Heart left ventricle (tissue), 16 donors: Measurements from ENCODE around the gene CCDC192. TPM values are rescaled to one million over a fixed set of nuclear protein-coding genes. Genes with fewer than 3 reads are reported as not detected.

Experiments
- ATAC-seq, 4 donors: fragments of 200-7000 bp; cut with Tn5 transposase; one replicate each; pipeline ENCODE4 v1.9.1; 2020 to 2022; ENCODE audit warnings: moderate library complexity in 4 of 4, mild to moderate bottlenecking in 3 of 4, moderate number of reproducible peaks in 1 of 4
- DNase-seq, 5 donors: peaks; one replicate each; pipeline ENCODE4 v3.0.0-alpha.2; 2020
- H3K27ac ChIP-seq, 12 donors: fragments of 200-600 bp; sonication (generic) in 4 of 12; one replicate each; pipeline versions ENCODE4 v1.5.0 to v1.8.0; 2016 to 2022; ENCODE audit warnings: mild to moderate bottlenecking in 2 of 12
- H3K27me3 ChIP-seq, 9 donors: fragments of 200-600 bp; sonication (generic) in 2 of 9; one replicate each; pipeline versions ENCODE4 v1.5.1 to v1.8.0; 2016 to 2022; ENCODE audit warnings: mild to moderate bottlenecking in 3 of 9
- H3K36me3 ChIP-seq, 9 donors: fragments of 200-600 bp; sonication (generic) in 2 of 9; one replicate each; pipeline versions ENCODE4 v1.5.0 to v1.8.0; 2018 to 2022; ENCODE audit warnings: mild to moderate bottlenecking in 2 of 9
- H3K4me1 ChIP-seq, 12 donors: fragments of 200-600 bp; sonication (generic) in 4 of 12; one replicate each; pipeline versions ENCODE4 v1.5.0 to v1.8.0; 2016 to 2022; ENCODE audit warnings: mild to moderate bottlenecking in 3 of 12
- H3K4me3 ChIP-seq, 12 donors: fragments of 200-600 bp; sonication (generic) in 4 of 12; one replicate each; pipeline versions ENCODE4 v1.5.0 to v1.8.0; 2017 to 2022; ENCODE audit warnings: mild to moderate bottlenecking in 9 of 12, moderate library complexity in 4 of 12
- H3K9me3 ChIP-seq, 12 donors: fragments of 200-600 bp; sonication (generic) in 4 of 12; one replicate each; pipeline versions ENCODE4 v1.5.0 to v1.8.0; 2016 to 2022; ENCODE audit warnings: mild to moderate bottlenecking in 1 of 12
- POLR2A ChIP-seq, 2 donors: fragments of 450-650 bp; IDR thresholded peaks; one replicate each; pipeline ENCODE4 v1.6.1; 2017; ENCODE audit warnings: antibody characterized with exemption in 2 of 2, mild to moderate bottlenecking in 2 of 2, moderate library complexity in 2 of 2
- WGBS, 4 donors: extraction: QIAGEN DNeasy Blood & Tissue Kit in 2 of 4; methylation state at CpG; one replicate each; pipeline versions ENCODE4 v1.1.5 to v1.1.7; 2013 to 2018; 5-methylcytosine and 5-hydroxymethylcytosine counted together
- intact Hi-C, 10 donors: fragments of 100-400 bp; cut with DNase I; formaldehyde crosslinking; loops; one replicate each; pipeline versions ENCODE4 v1.11.1 to v1.14.2; 2022
- polyA plus RNA-seq, 2 donors: library from polyadenylated mRNA; stranded (reverse); fragments of 200-250 nt; gene quantifications; one replicate each; pipeline ENCODE4 v1.2.3, GENCODE V29; 2013
- total RNA-seq, 9 donors: library from RNA; depleted of rRNA in 2 of 9; stranded (reverse); fragments of >200 nt in 2 of 9; fragmentation: NEBNext Ultra II Directional in 3 of 9; extraction: Animal tissue kit (Norgen Biotek cat#: 25700) in 3 of 9; gene quantifications; one replicate each; pipeline versions ENCODE4 v1.1.0 to v1.2.4, GENCODE V29; 2016 to 2023
- TF ChIP-seq, protein P1 (sequence below), 12 donors: fragments of 200-600 bp; sonication (generic) in 4 of 12; IDR thresholded peaks; one replicate each; pipeline versions ENCODE4 v1.5.0 to v1.8.0; 2018 to 2022; ENCODE audit warnings: antibody characterized with exemption in 12 of 12, mild to moderate bottlenecking in 5 of 12
- donor health status: ischemic (EF 13 %, LVEDD 7.1; RV severe dilation, severe dysfunction).
- donor health status: healthy with polysubstance abuse.
- donor health status: DM: no; HTN: yes; CAD: no.
- donor health status: DM: no; HTN: no; CAD: no.
- donor health status: ischemic (EF 25% LVEDD 6.9; RV normal size, moderate dysfunction).
- donor health status: ischemic (EF 25% LVEDD 5.7; RV mildly dilated, moderate dysfunction).
- donor health status: healthy.
- donor health status: DM: yes; HTN: yes; CAD: no.
- donor health status: ischemic (EF 35%, LVEDD 5.7; RV mildly dilated, moderate dysfunction).
- donor health status: nonischemic (EF 11% LVEDD 7.7; RV severe dilation, severe dysfunction).
- donor health status: DM: yes; HTN: yes; CAD: no.
- donor health status: PGD.
- donor health status: ischemic (EF 29% LVEDD 5.4; RV normal size, mild dysfunction).
- donor health status: nonischemic (EF 23%, LVEDD 6.1; RV moderate dilation, normal function).

Gene CCDC192
- total and polyA plus RNA-seq, 11 donors: 0.07 to 1.3 (median 0.42) TPM; not detected in 8

DNA sequence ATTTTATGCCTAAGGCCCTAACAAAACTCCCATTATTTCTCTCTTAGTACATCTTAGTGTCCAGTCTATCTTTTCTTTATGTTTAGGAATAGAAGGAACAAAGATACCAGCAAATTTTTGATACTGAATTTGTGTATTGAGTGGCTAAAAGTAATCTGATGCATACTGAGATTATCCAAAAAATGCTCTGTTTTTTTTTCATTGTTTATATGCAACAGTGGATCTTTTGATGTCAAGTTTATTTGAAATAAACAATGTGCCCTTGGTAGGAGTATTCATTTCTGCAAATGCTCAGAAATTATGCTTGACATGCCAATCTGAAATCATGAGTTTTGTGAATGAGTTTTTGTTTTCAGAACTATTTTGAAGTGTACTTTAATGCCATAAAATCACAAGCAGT is 58.7 kb downstream of the CCDC192 start:
- Histone ChIP-seq H3K9me3 (no peaks in the 10 kb centered on the region), H3K36me3 (no peaks in the 10 kb centered on the region), H3K27me3 (no peaks in the 10 kb centered on the region), H3K4me3 (no peak overlapping the region), H3K4me1 (peaks cover 0 to 22% (median 8%) of the 10 kb centered on the region in 12 donors), H3K27ac (no peak overlapping the region)
- DNase-seq: no peak
- intact Hi-C loops: loop anchor here in 3 of 10 donors (5.0 to 10.0 kb wide), 2 partner anchors 197 to 440 kb away; no protein-coding TSS in a partner anchor
- TF ChIP-seq, protein P1, sequence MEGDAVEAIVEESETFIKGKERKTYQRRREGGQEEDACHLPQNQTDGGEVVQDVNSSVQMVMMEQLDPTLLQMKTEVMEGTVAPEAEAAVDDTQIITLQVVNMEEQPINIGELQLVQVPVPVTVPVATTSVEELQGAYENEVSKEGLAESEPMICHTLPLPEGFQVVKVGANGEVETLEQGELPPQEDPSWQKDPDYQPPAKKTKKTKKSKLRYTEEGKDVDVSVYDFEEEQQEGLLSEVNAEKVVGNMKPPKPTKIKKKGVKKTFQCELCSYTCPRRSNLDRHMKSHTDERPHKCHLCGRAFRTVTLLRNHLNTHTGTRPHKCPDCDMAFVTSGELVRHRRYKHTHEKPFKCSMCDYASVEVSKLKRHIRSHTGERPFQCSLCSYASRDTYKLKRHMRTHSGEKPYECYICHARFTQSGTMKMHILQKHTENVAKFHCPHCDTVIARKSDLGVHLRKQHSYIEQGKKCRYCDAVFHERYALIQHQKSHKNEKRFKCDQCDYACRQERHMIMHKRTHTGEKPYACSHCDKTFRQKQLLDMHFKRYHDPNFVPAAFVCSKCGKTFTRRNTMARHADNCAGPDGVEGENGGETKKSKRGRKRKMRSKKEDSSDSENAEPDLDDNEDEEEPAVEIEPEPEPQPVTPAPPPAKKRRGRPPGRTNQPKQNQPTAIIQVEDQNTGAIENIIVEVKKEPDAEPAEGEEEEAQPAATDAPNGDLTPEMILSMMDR (IDR thresholded peaks at IDR 0.05): no peak
- no peak for TF ChIP-seq POLR2A (IDR thresholded peaks at IDR 0.05)
- ATAC-seq: no peak

DNA sequence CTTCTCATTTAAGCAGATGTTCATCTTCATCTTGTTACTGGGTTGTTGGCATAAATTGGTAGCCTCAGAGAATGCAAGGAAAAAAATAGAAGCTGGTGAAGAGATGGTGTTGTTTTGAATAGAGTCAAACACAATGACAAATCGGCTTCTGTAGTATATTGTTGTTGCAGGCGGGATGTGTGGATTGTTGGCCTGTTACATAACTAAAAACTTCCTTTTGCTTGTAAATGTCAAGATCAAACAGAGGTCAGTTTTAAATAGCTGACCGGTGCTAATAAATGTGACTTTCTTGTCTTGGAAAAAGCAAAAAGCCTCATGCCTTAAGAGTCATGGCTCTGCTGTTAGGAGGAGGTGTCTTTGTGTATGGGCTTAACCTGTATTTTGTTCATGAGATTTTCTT is 59.2 kb downstream of the CCDC192 start:
- 20 to 43% (median 21%) methylated on average over 3 of the region's 3 CpGs for whole genome bisulfite sequencing, 4 donors

DNA sequence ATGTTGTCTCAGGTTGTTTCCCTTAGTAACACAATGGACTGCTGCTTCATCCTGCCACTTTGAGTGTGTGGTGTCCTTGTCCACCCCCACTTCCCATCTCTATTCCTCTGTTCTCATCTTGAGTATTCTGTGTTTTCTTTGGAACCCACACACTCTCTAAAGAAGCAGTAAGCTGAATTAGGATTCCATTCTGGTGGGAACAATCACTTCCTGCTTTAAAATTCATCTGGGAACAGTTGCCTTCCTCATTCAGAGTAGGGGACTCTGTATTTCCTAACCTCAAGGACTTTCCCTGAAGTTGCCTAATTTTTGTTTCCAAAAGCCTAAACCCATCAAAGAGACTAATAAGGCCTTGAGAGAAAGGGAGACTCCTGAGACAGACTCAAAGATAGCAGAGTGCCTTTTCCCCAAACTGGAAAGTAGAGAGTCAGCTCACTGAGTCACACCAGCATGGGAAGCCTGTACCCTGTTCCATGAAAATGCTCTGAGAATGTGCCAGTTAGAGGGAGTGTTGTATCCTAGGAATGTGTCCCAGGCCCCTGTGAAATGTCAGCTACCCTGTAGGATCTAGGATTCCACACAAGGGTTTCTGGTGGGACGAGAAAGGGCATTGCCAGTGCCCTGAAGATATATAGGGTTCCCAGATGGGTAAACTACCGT is 63.6 kb downstream of the CCDC192 start:
- intact Hi-C loops: loop anchor here in 2 of 10 donors (10.0 kb wide), 1 partner anchor 202 kb away; no protein-coding TSS in a partner anchor
- TF ChIP-seq, protein P1 (IDR thresholded peaks at IDR 0.05): no peak
- TF ChIP-seq POLR2A (IDR thresholded peaks at IDR 0.05): no peak
- Histone ChIP-seq H3K4me3 (no peak overlapping the region), H3K4me1 (peaks cover 0 to 23% (median 8%) of the 10 kb centered on the region in 12 donors), H3K27me3 (no peaks in the 10 kb centered on the region), H3K36me3 (no peaks in the 10 kb centered on the region), H3K9me3 (no peaks in the 10 kb centered on the region), H3K27ac (peak overlapping the region in 3 of 12 donors; percentile 1 to 51 (median 7))
- peak in 2 of 4 donors; percentile 27 to 42 for ATAC-seq
- no peak for DNase-seq
- WGBS, 4 donors: 90 to 100% (median 94%) methylated on average over 2 of the region's 2 CpGs

More for the DNA sequence above, 59.2 kb downstream of the CCDC192 start:
- H3K4me3 ChIP-seq: no peak overlapping the region
- intact Hi-C loops: loop anchor here in 3 of 10 donors (5.0 to 10.0 kb wide), 2 partner anchors 198 to 440 kb away; no protein-coding TSS in a partner anchor
- H3K27ac ChIP-seq: no peak overlapping the region
- no peak for TF ChIP-seq POLR2A (IDR thresholded peaks at IDR 0.05)
- TF ChIP-seq, protein P1 (IDR thresholded peaks at IDR 0.05): no peak
- H3K9me3 ChIP-seq: no peaks in the 10 kb centered on the region
- ATAC-seq (peak in 1 of 4 donors; percentile 30), DNase-seq (no peak)
- peaks cover 0 to 22% (median 8%) of the 10 kb centered on the region in 12 donors for H3K4me1 ChIP-seq
- H3K36me3 ChIP-seq: no peaks in the 10 kb centered on the region
- H3K27me3 ChIP-seq: no peaks in the 10 kb centered on the region

DNA sequence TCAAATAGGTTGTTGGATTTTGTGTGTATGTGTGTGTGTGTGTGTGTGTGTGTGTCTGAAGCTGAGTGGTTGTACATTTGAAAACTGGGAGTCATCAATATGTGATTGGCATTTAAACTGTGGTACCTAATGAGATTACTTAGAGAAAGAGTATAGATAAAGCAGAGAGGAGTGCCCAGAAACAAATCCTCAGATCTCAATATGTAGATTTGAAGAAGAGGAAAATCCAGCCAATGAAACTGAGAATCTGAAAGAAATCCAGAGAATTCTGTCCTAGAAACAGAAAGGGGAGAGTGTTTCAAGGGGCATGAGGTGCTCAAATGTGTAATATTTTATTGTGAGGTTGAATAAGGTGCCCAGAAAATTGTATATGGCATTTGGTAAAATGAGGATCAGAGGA is 66.2 kb downstream of the CCDC192 start:
- H3K27me3 ChIP-seq: no peaks in the 10 kb centered on the region
- H3K4me1 ChIP-seq: peaks cover 0 to 11% (median 0%) of the 10 kb centered on the region in 12 donors
- TF ChIP-seq, protein P1 (IDR thresholded peaks at IDR 0.05): no peak
- no peak for TF ChIP-seq POLR2A (IDR thresholded peaks at IDR 0.05)
- no peak overlapping the region for H3K27ac ChIP-seq
- ATAC-seq: no peak
- DNase-seq: no peak
- no peaks in the 10 kb centered on the region for H3K36me3 ChIP-seq
- no peaks in the 10 kb centered on the region for H3K9me3 ChIP-seq
- intact Hi-C loops: loop anchor here in 2 of 10 donors (10.0 kb wide), 1 partner anchor 205 kb away; no protein-coding TSS in a partner anchor
- no peak overlapping the region for H3K4me3 ChIP-seq
